GM23248 (cell line): ENCODE measurements around the gene PXK. TPM values are rescaled to one million over a fixed set of nuclear protein-coding genes. Genes with fewer than 3 reads are reported as not detected.
A peak's percentile ranks its signal among the peaks of the same experiment; 100 is the strongest.

Experiments used
- DNase-seq: peaks from one replicate; pipeline ENCODE4 v3.0.0-alpha.2; 2015
- H2AFZ ChIP-seq: fragments of 200-600 bp; sonication (generic); 2 replicates; pipeline ENCODE4 v1.6.1; 2016; ENCODE audit warnings: antibody characterized with exemption
- H3F3A ChIP-seq: fragments of 200-600 bp; sonication (generic); 2 replicates; pipeline ENCODE4 v1.6.1; 2016; ENCODE audit warnings: mild to moderate bottlenecking, antibody characterized with exemption, mixed run types; ENCODE audit not compliant: insufficient read depth
- H3K27ac ChIP-seq: fragments of 200-600 bp; sonication (generic); 2 replicates; pipeline ENCODE4 v1.5.1; 2016; ENCODE audit warnings: mild to moderate bottlenecking
- H3K27me3 ChIP-seq: fragments of 200-600 bp; sonication (generic); replicated peaks from 2 replicates; pipeline ENCODE4 v1.6.1; 2016; ENCODE audit warnings: mild to moderate bottlenecking; ENCODE audit not compliant: insufficient read depth
- H3K36me3 ChIP-seq: fragments of 200-600 bp; sonication (generic); 2 replicates; pipeline ENCODE4 v1.6.1; 2016; ENCODE audit warnings: low read depth, mild to moderate bottlenecking
- H3K4me1 ChIP-seq: fragments of 200-600 bp; sonication (generic); 2 replicates; pipeline ENCODE4 v1.6.1; 2016; ENCODE audit warnings: mild to moderate bottlenecking; ENCODE audit not compliant: insufficient read depth
- H3K4me2 ChIP-seq: fragments of 200-600 bp; sonication (generic); one replicate; pipeline ENCODE4 v1.6.1; 2016; ENCODE audit warnings: mild to moderate bottlenecking; ENCODE audit not compliant: unreplicated experiment
- H3K4me3 ChIP-seq: fragments of 200-600 bp; sonication (generic); 2 replicates; pipeline ENCODE4 v1.5.1; 2016; ENCODE audit warnings: mild to moderate bottlenecking
- H3K79me2 ChIP-seq: fragments of 200-600 bp; sonication (generic); 2 replicates; pipeline ENCODE4 v1.6.1; 2016; ENCODE audit warnings: mild to moderate bottlenecking; ENCODE audit not compliant: insufficient read depth
- H3K9ac ChIP-seq: fragments of 200-600 bp; sonication (generic); 2 replicates; pipeline ENCODE4 v1.6.1; 2016; ENCODE audit warnings: mild to moderate bottlenecking
- H3K9me2 ChIP-seq: fragments of 200-600 bp; sonication (generic); 2 replicates; pipeline ENCODE4 v1.6.1; 2016; ENCODE audit warnings: mixed run types, mild to moderate bottlenecking, moderate library complexity; ENCODE audit not compliant: insufficient read depth
- H3K9me3 ChIP-seq: fragments of 200-600 bp; sonication (generic); one replicate; pipeline ENCODE4 v1.6.1; 2017; ENCODE audit warnings: low read depth
- H4K20me1 ChIP-seq: fragments of 200-600 bp; sonication (generic); 2 replicates; pipeline ENCODE4 v1.6.0; 2016; ENCODE audit not compliant: insufficient read depth
- EZH2 ChIP-seq: fragments of 200-600 bp; sonication (generic); IDR thresholded peaks from 2 replicates; pipeline ENCODE4 v1.6.1; 2018; ENCODE audit warnings: antibody characterized with exemption, mild to moderate bottlenecking; ENCODE audit not compliant: insufficient read depth, poor library complexity, severe bottlenecking
- EZH2phosphoT487 ChIP-seq: fragments of 200-600 bp; sonication (generic); IDR thresholded peaks from 2 replicates; pipeline ENCODE4 v1.6.1; 2018; ENCODE audit warnings: antibody characterized with exemption, moderate library complexity, mild to moderate bottlenecking, low read depth; ENCODE audit not compliant: insufficient read depth
- WGBS, 2 experiments: methylation state at CpG; one replicate each; pipeline ENCODE4 v1.1.6; 2015 to 2017; ENCODE audit warnings: low lambda C conversion rate in 2 of 2, low coverage in 1 of 2; ENCODE audit errors: missing lambda C conversion rate in 2 of 2; 5-methylcytosine and 5-hydroxymethylcytosine counted together
- in situ Hi-C: fragments of 300-500 bp; cut with MboI; formaldehyde crosslinking; loops from 2 replicates; pipeline ENCODE4 v1.15.0; 2020
- polyA plus RNA-seq: library from polyadenylated mRNA; unstranded; fragments of >200 nt; fragmentation: Nextera tagmentation; extraction: Ambion mirVana; gene quantifications from 2 replicates; pipeline ENCODE4 v1.2.1, GENCODE V29; 2016
- total RNA-seq: library from RNA; depleted of rRNA; stranded (reverse); fragments of >200 nt; shearing (Covaris generic); gene quantifications from 2 replicates; pipeline ENCODE4 v1.2.3, GENCODE V29; 2014

Gene PXK
- total and polyA plus RNA-seq, 2 experiments from 2014 or later: 33.8 to 45.1 TPM

DNA sequence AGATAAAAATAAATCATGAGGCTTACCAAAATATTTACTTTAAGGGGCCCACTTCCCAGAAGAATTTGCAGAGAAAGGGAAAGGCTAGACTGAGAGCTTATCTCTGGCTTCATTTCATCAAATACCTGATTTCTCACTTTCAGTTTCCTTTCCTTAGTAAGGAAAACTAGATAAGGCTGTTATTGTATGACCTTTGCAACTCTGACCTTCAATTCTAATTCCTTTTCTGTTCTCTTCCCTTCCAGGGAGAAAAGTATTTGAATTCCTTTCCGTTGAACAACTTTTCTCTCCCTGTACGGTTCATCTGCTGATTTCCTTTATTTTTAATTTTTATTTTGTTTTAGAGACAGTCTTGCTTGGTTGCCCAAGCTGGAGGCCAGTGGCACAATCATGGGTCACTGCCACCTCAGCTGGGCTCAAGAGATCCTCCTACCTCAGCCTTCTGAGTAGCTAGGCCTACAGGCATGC, 7.1 kb upstream of the PXK start:
- H3F3A ChIP-seq: peaks cover 25% of the 10 kb centered on the region; the same call in 1 of the 2 replicates
- WGBS, 2 experiments: 22 to 36% methylated on average over 2 of the region's 2 CpGs
- H3K9ac ChIP-seq: no peak overlapping the region
- H3K79me2 ChIP-seq: 0 out of 2 replicates have a peak, but pooled peaks cover 8% of the 10 kb centered on the region
- peak overlapping the region; percentile 16 for H3K4me2 ChIP-seq
- H4K20me1 ChIP-seq: no peaks in the 10 kb centered on the region
- in situ Hi-C loops: loop anchor here (5.0 to 10.0 kb wide), 2 partner anchors 82 to 209 kb away; partner anchors contain the start of gene ACOX2
- no peaks in the 10 kb centered on the region for H3K9me2 ChIP-seq
- H3K4me1 ChIP-seq: peaks cover 8% of the 10 kb centered on the region; the same call in 1 of the 2 replicates
- no peaks in the 10 kb centered on the region for H3K36me3 ChIP-seq
- H3K27ac ChIP-seq: 0 out of 2 replicates have a peak overlapping the region, but pooled peaks have one; percentile 23
- no peaks in the 10 kb centered on the region for H3K27me3 ChIP-seq
- H3K9me3 ChIP-seq: no peaks in the 10 kb centered on the region
- H3K4me3 ChIP-seq: no peak overlapping the region
- no peak for TF ChIP-seq EZH2
- TF ChIP-seq EZH2phosphoT487: no peak
- H2AFZ ChIP-seq: no peak overlapping the region
- no peak for DNase-seq

GRCh38 chr3:58326267-58326900, 6.3 kb upstream of the PXK start:
- 96 to 100% methylated on average over 8 of the region's 8 CpGs for WGBS, 2 experiments
- H3F3A ChIP-seq: peaks cover 32% of the 10 kb centered on the region; the same call in 1 of the 2 replicates
- H3K4me3 ChIP-seq: no peak overlapping the region
- no peak overlapping the region for H2AFZ ChIP-seq
- H3K27me3 ChIP-seq: no peaks in the 10 kb centered on the region
- TF ChIP-seq EZH2phosphoT487 (no peak), EZH2 (no peak)
- in situ Hi-C loops: loop anchor here (5.0 to 10.0 kb wide), 2 partner anchors 81 to 208 kb away; partner anchors contain the start of gene ACOX2
- H3K27ac ChIP-seq: no peak overlapping the region
- H3K9me3 ChIP-seq: no peaks in the 10 kb centered on the region
- no peaks in the 10 kb centered on the region for H3K36me3 ChIP-seq
- H4K20me1 ChIP-seq: no peaks in the 10 kb centered on the region
- H3K4me1 ChIP-seq: peaks cover 8% of the 10 kb centered on the region; the same call in 1 of the 2 replicates
- H3K79me2 ChIP-seq: 0 out of 2 replicates have a peak, but pooled peaks cover 4% of the 10 kb centered on the region
- H3K9me2 ChIP-seq: no peaks in the 10 kb centered on the region
- no peak overlapping the region for H3K9ac ChIP-seq
- DNase-seq: no peak
- H3K4me2 ChIP-seq: no peak overlapping the region

- no peaks in the 10 kb centered on the region for H4K20me1 ChIP-seq
- no peak overlapping the region for H3K4me3 ChIP-seq
- in situ Hi-C loops: loop anchor here (5.0 to 10.0 kb wide), 2 partner anchors 78 to 205 kb away; partner anchors contain the start of gene ACOX2
- DNase-seq: no peak
- peaks cover 13% of the 10 kb centered on the region for H3K79me2 ChIP-seq
- H3F3A ChIP-seq: peaks cover 23% of the 10 kb centered on the region
- WGBS, 2 experiments: 90 to 92% methylated on average over 8 of the region's 8 CpGs
- H3K27ac ChIP-seq: no peak overlapping the region
- no peak overlapping the region for H3K4me2 ChIP-seq
- peaks cover 21% of the 10 kb centered on the region for H3K4me1 ChIP-seq
- H3K9me2 ChIP-seq: no peaks in the 10 kb centered on the region
- no peak overlapping the region for H3K9ac ChIP-seq
- no peaks in the 10 kb centered on the region for H3K36me3 ChIP-seq
- H2AFZ ChIP-seq: no peak overlapping the region
- TF ChIP-seq EZH2phosphoT487 (no peak), EZH2 (no peak)
- no peaks in the 10 kb centered on the region for H3K9me3 ChIP-seq
- no peaks in the 10 kb centered on the region for H3K27me3 ChIP-seq
Observed at GRCh38 chr3:58329150-58329921, 3.4 kb upstream of the PXK start.

- no peak for DNase-seq
- Histone ChIP-seq H3K79me2 (peaks cover 16% of the 10 kb centered on the region), H3F3A (peaks cover 26% of the 10 kb centered on the region), H2AFZ (no peak overlapping the region), H3K27me3 (no peaks in the 10 kb centered on the region), H3K9ac (peak overlapping the region; percentile 33), H3K27ac (no peak overlapping the region), H3K9me3 (no peaks in the 10 kb centered on the region), H4K20me1 (no peaks in the 10 kb centered on the region), H3K9me2 (no peaks in the 10 kb centered on the region), H3K4me1 (peaks cover 25% of the 10 kb centered on the region), H3K4me3 (no peak overlapping the region), H3K4me2 (peak overlapping the region; percentile 60), H3K36me3 (no peaks in the 10 kb centered on the region)
- 70 to 75% methylated on average over 5 of the region's 5 CpGs for WGBS, 2 experiments
- in situ Hi-C loops: loop anchor here (5.0 to 10.0 kb wide), 2 partner anchors 77 to 205 kb away; partner anchors contain the start of gene ACOX2
- TF ChIP-seq EZH2 (no peak), EZH2phosphoT487 (no peak)
Observed at GRCh38 chr3:58329922-58330413, 2.7 kb upstream of the PXK start.
